Stimulated activated CD8-positive, alpha-beta memory T cell treated with anti-CD3 and anti-CD28 coated beads, Interleukin-7, amount 100 ng/mL, for 4 hours (primary cell): Measurements from ENCODE around the gene PAM.
"Not testable (repeated sequence)": the region's sequence is repeated elsewhere in the genome, so short reads cannot be mapped to it uniquely, and the experiment has no call there.

Experiments used
- DNase-seq, 2 donors: peaks; one replicate each; pipeline ENCODE4 v3.0.0-alpha.2; 2020; ENCODE audit warnings: low read depth in 2 of 2

The PAM gene

DNA sequence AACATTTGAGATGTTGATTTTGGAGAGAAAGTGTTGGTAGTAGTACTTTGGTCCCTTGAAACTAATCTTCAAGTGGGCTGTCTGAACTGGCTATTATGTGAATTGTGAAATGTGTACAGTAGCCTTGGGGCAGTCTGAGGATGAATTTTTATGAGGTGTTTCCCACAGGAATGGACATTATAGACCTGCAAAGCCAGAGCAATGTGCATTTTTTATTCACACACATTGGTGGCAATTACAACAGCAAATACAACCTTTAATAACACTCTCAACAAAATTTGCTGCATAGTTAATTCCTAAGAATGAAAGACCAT is 147.0 kb downstream of the PAM start:
- no peak for DNase-seq

DNA sequence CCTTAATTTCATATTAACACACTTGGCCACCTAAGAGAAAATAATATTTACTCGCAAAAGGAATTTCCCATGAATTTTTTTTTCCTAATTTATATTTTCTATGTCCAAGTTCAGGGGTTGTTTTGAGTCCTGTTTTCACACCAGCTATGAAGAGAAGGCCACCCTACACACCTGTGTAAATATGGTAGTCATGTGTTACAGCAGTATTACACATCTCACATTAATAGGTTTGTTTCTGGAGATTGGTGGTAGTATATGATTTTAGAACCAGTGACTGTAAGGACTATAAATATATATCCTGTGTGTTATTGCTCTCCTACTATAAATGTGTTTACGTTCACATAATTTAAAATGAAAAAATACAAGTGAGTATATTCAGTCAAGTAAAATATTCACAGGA is 147.5 kb downstream of the PAM start:
- no peak for DNase-seq

DNA sequence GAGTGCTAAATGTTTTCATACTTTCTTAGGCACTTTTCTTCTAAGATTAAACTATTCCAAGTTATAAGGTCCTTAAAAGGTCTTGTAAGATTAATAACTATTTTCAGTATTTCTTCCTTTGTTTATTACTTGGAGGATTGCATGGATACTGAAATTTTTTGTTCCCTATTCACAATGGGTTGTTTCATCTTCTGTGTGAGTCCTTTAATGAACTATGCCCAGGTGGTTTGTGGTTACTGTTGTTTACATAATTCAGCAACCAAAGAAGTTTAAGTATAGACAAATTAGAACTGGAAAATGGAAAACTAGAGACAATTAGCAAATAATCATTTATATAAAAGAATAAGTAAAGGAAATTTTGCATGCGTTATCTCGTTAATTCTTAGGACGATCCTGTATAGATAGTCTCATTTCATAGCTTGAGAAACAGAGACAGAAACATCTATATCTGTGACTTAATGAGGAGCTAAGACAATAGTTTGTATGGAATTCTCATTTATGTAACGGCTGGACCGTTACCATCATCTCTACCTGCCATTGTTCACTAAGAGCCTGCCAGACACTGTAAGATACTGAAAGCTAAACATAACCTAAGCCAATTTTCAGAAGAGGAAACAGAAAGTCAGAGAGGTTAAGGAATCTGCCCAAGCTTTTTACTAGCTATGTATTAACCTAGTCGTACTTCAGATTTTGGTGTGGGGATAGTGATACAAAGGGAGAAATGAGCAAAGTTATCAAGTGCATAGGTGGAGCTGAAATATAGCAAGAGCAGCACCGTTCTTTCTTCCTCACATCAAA is 148.2 kb downstream of the PAM start:
- no peak for DNase-seq

DNA sequence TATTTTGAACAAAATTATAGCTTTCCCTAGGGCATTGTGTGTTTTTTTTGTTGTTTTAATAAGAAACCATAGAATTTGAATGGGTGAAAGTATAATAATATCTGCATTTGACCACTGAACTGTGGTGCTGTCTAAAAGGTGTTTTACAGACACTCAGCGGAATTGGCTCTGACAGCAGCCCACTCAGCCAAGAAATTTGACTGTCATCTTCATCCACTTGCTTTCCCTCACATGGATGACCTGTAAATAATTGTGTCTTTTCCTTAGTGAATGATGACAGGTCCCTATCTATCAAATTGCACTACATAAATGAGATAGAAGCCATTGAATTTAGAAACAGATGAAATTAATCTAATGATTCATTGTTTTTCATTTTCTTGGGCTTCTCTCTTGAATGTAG is 150.0 kb downstream of the PAM start:
- DNase-seq, result no peak

DNA sequence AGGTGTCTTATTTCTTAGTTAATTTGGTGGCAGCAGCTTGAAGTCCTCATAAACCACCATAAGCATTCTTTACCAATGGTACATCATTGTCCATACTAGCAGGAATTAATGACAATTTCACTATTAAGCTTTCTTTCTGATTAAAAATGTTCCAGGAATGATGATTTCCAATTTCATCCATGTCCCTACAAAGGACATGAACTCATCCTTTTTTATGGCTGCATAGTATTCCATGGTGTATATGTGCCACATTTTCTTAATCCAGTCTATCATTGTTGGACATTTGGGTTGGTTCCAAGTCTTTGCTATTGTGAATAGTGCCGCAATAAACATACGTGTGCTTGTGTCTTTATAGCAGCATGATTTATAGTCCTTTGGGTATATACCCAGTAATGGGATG is 152.0 kb downstream of the PAM start:
- not testable (repeated sequence) for DNase-seq

DNA sequence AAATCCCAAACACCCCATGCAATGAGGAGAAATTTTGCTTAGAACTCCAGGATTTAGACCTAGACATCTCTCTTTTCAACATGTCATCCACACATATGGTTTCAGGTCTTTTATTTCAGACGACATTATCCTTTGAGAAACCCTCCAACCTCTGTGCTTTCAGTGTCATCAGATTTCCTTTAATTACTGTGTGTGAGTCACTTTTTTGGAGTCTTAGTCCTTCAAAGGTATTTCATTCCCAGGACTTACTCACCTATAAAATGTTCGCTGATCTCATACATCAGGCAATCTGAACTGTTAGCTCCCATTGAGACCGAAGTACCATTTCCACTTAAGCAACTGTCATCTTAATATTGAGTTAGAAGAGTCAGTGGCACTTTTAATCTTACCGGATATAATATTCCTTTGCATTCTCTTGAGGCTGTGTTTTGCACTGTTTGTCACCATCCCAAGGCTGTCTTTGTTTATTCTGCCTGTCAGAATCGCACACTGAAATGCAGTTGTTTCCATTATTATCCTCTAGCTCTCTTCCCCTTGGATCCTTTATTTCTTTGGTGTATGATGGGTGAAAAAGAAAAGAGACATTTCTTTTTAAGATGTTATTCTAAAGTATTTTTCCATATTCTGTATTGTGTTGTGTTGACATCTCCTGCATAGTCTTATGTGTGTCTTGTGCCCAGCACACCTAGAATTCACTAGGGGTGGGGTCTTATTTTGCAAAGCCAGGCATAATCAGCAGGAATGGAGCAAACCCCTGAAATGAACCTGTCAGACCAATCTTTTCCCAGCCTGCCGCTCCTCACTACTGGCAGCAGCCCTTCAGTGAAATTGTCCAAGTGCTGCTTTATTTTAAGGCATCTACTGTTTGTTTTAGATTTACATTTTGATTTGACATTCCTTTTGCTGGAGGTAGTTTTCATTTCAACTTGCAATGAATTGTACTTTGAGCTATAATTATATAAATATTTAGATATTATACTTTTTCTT is 155.4 kb downstream of the PAM start:
- DNase-seq, result no peak

DNA sequence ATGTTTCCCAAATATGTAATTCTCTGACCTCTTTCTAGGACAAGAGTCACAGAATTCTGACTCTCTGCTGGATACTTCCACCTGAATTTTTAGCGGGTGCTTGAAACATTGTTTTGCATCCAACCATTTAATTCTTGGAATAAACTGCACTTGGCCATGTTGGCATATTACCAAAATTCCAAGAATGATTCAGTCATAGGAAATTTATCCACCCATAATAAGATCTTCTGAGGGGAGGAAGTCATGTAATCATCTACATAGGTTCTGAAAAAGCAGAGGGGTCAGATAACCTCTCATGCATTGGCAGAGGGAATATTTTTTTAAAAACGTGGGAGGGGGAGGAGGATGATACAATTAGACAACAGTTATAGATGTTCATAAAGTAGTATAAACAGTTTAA is 156.9 kb downstream of the PAM start:
- DNase-seq, result no peak

DNA sequence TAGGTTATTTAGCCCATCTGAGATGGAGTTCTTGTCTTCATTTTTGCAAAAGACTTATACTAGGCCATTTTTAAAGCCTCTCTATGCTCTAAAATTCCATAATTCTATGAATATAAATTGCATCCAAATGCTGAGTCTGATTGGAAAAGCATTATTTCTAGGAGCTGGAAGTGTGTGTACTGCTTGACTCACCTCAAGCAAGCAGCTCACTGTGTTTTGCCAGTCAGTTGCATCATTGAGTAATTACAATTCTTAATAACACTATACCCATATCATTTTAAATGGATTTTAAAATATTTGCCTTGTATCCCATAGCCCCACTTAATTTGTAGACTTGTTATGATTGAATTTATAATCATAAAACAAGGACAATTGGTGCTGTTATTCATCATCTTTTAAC is 161.0 kb downstream of the PAM start:
- no peak for DNase-seq

DNA sequence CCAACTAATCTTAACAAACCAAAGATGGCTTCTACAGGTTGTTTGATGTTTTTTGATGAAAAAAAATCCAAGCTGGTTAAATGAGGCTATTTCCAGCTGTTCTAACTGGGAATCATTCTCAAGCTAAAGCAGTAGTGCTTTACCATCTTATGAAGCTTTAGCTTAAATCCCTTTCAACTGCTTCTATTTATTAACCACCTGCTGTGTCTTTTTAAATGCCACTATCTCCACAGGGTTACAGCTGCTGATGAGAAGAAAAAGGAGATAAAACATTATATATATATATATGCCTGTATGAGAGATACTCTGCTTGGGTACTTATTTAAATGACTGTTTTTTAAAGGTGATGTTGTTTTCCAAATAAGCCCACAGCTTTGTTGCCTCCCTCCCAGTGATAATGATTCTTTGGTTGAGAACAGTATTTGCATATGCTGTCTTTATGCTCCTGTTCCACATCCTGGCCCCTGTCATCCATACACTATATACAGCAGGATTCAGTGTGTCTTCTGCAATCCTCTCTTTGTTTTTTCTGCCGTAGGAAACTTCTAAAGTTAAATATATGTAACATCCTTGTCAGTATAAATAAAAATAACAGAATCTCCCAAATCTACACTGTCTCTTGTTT is 164.0 kb downstream of the PAM start:
- DNase-seq, result no peak

DNA sequence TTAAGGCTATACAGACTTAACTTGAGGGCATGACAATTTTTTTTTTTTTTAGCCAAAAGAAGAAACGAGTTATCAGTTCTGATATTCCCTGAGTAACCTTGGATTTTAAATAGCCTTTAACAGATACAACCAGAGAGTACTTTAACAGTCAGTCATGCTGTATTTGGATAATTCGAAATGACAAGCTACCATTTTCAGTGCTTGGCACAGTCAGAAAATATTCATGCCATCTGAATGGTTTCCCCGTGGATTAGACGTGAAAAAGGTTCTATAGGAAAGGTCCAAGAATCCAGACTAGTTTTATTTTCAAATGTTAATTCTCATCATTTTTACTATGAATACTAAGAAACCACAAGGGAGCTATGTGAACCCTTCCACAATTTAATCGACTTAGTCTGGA is 165.7 kb downstream of the PAM start:
- no peak for DNase-seq

DNA sequence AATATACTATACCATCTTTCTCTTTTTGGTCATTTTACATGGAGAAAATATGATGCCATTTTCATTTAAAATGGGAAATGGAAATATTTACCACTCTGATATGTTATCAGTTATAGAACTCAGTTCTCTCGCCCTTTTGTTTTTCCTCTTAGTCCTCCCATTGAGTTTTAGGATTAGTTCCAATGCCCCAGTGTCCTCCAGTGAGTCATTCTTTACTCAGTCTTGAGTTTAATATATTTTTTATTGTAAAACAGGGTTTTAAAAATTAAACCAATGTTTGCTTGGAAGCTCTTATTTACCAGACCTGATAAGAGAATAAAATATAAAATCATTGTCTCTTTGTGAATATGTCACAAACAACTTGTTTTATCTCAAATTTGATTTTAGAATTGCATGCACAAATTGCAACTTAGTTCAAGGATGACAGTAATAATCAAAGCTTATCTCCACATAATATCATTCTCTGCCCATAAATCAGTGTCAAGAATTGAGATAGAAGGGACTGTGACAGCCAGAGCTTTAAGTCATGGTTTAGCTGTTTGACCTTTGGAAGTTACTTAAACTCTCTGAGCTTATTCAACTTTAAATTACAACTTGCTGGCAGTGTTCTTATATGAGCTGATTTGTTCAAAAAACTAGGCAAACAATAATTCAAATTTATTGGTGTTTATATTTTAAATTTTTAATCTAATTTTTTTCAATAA is 166.4 kb downstream of the PAM start:
- DNase-seq, result no peak

DNA sequence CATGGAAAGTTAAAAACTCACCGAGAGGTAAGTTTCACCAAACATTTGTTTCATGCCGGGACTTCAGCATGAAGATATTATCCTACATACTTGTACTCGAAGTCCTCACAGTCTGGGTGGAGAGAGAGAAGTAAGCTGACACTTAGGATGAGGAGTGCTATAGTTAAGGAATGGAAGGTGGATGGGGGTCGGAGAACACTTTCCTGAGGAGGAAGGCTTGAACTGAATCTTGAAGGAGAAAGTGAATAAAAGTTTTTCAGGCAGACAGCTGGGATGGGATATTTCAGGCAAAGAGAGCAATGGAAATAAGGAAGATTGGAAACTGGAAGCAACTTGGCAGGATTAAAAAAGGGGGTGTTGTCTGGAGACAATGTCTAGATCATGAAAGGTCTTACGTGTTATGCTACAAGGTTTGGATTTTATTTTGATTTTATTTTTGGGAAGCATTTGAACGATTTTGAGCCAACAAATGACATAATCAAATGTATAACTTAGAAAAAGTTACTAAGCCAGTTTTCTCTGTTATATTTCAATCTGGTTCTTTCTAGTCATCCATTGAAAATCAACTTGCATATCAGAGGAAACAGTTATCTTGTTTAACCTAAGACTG is 167.1 kb downstream of the PAM start:
- no peak for DNase-seq

DNA sequence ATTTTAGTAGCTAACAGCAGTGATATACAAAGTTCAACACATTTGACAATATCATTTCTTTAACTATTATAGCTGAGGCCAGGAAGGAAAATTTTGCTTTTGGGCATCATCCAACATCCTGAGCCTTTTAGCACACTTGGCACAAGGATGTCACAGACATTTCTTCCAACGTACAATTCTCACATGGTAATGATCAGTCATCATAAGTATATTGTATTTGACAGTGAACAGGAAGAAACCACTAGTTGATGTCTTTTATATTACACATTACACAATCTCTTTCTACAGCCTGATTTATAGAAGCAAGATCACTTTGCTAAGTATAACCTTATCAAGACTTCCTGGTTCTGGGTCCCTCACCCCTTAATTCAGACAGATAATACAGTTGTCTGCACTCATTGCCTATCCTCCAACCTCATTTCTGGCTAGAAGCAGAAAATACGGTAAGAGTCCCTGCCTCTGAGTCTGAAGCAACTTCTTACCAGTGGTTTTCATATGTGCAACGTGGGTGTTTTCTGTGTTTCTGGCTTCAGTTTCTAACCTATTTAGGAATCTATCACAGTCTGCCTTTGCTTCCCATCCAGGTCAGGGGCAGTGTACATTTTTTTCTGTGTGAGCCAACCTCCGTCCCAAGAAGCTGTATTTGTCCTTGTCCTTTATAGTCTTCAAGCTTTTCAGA is 167.8 kb downstream of the PAM start:
- DNase-seq, result no peak

DNA sequence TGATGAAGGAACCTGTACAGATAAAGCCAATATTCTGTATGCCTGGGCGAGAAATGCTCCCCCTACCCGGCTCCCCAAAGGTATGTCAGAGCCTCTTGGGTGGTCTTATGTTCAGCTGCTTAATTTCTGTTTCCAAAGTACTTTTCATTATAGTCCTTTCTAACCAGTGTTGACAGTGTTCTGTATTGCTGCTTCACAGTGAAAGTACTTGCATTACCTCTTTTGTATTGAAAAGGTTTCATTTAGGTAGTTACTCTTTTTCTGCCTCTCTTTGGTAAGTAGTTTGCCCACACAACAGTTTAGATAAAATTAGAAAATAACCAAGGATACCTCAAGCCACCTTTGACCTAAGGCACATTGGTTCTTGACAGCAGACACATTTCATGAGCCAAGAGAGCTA is 169.9 kb downstream of the PAM start:
- DNase-seq, result no peak

DNA sequence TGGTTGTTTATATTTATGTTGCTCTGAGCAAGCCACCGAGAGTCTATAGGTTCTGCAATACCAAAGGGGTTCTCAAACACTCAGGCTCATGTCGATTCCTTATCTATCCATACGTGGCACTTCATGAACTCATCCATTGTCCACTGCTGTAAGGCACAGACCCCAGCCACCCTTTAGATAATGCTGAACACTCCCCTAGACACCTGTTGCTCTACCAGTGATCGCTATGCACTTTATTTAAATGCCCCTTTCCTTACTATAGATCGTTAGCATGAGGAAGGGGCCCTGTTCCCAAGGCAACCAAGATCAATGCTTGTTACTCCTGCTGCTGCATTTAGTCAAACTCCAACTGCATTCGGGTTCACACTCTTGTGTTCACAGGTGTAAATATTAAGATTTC is 171.9 kb downstream of the PAM start:
- DNase-seq, result no peak

DNA sequence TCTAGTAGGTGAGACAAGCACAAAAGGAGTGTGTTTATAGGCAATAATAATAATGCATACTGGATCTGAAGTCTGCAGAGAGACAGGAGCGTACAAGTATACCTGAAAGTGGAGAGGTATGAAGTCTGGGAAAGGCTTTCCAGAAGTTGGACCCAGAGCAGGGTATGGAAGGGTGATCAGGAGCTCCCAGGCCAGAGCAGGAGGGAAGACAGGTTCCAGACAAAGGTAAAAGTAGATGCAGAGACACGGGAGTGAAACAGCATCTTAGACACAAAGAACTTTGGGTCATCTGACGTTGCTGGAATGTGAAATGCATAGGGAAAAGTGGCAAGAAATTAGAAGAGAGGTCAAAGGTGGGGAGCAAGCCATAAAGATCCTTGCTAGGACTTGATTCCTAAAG is 175.1 kb downstream of the PAM start:
- DNase-seq, result no peak

DNA sequence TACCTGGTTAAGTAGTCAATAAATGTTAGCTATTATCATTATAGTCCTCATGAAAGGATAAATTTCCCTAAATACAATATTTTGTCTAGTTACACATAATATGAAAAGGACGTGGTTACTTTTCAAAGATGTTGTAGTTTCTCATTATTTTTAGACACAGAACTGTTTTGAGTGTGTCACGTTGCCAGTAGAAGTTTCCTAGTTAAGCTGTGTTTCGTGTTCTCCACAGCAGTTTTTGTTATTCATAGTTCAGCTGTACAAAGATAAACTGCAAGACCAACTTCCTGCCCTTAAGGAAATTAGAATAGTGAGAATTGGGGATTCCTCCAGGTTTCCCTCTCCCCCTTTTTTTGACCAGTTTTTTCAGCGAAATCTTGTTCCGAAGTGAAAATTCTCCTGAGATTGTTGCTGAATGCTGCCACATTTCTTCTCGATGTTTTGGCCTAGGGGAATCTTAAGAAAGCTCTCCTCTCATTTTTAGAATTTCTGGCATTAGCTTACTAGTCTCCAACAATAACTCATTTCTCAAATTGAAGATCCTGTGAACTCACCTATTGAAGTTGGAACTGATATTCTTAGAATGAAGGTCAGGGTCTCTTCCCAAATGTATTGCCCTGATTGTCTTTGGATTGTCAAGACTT is 176.1 kb downstream of the PAM start:
- DNase-seq, result no peak

DNA sequence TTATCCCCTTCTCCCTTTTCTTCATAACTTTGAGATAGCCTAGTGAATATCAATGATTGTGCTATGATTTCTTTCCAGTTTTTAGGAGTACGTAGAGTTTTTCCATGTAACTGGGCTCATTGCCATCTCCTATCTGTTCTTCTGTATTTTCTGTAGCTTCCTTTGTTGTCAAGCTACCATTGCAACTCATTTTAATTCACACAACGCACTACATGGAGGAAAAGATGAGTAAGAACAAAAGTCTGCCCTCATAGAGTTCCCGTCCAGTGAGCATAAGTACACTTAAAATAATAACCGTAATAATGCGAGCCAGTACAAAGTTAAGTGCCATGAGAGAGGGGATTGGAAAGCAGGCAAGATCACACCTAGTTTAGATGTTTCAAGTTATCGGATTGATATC is 177.7 kb downstream of the PAM start:
- DNase-seq, result no peak

DNA sequence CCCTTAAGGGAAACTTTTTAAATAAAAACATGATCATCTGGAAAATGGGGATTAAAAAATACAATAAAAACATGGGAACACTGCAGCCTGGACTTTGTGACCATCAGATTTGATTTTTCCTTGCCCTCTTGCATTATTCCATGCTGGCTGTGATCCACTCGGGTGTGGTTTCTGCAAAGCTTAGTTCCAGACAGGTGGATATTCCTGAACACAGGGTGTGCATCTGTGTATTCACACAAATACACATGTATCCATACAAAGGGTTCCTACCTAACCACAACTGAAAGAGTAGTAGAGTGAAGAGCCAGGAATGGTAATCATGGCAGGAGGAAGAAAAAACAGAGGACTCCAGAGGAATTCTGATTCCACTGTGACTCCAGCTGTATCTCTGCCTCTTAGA is 178.2 kb downstream of the PAM start:
- no peak for DNase-seq

DNA sequence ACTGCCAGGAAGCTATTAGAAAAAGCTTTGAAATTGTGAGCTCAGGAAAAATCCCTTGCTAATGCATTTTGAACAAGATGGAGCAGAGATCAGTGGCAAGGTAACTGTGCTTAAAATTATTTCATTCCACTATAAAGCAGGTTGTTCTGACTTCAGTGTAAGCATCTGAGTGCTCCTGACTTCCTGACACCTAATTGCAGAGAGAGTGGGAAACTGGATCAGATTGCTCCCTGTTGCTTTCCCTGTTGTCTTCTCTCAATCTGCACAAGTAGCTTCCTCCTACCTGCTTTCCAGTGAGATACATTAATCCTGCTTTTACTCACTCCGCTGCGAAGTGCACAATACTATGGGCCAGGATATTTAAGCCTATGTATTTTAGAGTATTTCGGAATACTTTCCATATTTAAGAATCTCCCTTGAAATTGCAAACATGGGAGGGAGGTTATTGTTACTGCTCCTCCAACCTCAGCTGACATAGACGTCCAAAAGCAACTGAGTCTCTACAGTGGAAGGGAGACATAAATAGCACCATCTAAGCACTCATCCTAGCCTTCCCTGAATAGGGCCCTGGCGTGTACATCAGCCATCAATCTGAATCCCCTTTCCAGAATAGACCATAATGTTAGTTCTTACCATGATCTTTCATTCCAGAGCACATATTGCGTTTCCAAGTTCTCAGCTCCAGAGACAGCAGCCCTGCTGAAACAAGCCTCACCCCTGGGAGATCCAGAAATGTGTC is 178.8 kb downstream of the PAM start:
- no peak for DNase-seq
